GM19438 (cell line): Measurements from ENCODE around the gene PDS5B.
"Not testable (repeated sequence)": the region's sequence is repeated elsewhere in the genome, so short reads cannot be mapped to it uniquely, and the experiment has no call there.

ENCODE experiments used
- ATAC-seq: cut with Tn5 transposase; IDR thresholded peaks from one replicate; pipeline ENCODE4 v1.9.1; 2021; ENCODE audit warnings: low read depth; ENCODE audit not compliant: unreplicated experiment

Gene PDS5B, protein sequence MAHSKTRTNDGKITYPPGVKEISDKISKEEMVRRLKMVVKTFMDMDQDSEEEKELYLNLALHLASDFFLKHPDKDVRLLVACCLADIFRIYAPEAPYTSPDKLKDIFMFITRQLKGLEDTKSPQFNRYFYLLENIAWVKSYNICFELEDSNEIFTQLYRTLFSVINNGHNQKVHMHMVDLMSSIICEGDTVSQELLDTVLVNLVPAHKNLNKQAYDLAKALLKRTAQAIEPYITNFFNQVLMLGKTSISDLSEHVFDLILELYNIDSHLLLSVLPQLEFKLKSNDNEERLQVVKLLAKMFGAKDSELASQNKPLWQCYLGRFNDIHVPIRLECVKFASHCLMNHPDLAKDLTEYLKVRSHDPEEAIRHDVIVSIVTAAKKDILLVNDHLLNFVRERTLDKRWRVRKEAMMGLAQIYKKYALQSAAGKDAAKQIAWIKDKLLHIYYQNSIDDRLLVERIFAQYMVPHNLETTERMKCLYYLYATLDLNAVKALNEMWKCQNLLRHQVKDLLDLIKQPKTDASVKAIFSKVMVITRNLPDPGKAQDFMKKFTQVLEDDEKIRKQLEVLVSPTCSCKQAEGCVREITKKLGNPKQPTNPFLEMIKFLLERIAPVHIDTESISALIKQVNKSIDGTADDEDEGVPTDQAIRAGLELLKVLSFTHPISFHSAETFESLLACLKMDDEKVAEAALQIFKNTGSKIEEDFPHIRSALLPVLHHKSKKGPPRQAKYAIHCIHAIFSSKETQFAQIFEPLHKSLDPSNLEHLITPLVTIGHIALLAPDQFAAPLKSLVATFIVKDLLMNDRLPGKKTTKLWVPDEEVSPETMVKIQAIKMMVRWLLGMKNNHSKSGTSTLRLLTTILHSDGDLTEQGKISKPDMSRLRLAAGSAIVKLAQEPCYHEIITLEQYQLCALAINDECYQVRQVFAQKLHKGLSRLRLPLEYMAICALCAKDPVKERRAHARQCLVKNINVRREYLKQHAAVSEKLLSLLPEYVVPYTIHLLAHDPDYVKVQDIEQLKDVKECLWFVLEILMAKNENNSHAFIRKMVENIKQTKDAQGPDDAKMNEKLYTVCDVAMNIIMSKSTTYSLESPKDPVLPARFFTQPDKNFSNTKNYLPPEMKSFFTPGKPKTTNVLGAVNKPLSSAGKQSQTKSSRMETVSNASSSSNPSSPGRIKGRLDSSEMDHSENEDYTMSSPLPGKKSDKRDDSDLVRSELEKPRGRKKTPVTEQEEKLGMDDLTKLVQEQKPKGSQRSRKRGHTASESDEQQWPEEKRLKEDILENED (N-terminal part only)

DNA sequence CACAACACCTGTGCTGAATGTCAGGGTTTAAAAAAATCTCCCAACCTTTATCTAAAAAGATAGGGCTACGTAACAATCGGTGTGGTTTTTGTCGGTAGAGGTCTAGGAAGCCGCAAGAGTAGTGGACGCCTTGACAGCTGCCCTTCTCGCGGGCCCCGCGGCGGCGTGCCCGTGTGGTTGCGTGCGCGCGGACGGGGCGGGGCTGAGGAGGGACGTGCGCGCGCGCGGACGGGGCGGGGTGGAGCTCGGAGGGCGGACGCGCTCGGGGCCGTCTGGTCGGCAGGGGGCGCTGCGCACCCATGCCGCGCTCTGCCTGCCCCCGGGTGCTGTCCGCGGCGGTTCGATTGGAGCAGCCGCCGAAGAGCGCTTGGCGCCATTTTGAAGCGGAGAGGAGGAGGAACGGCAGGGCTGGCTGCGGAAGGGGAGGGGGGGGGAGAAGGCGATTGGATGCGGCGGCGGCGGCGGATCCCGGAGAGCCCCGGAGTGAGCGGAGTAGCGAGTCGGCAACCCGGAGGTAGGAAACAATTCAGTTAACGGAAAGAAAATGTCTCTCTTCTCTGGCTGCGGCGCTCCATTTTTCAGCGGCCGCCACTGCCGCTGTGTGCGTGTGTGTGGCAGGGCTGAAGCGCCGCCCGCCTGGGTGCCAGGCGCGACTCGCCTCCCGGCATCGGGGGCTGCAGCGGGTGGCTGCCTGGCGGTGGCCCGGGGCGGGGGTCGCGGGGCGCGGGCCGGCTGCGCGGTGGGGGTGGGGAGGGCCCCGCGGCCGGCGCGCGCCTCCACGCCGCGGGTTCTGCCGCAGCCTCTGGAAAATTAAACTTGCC is at the start of gene PDS5B:
Gene PDS5B (plus strand): TSS at position 373 of the 821 bp plus-strand sequence. CDS start 62,321 bp downstream, outside the sequence.
- ATAC-seq, result peak; percentile 83

DNA sequence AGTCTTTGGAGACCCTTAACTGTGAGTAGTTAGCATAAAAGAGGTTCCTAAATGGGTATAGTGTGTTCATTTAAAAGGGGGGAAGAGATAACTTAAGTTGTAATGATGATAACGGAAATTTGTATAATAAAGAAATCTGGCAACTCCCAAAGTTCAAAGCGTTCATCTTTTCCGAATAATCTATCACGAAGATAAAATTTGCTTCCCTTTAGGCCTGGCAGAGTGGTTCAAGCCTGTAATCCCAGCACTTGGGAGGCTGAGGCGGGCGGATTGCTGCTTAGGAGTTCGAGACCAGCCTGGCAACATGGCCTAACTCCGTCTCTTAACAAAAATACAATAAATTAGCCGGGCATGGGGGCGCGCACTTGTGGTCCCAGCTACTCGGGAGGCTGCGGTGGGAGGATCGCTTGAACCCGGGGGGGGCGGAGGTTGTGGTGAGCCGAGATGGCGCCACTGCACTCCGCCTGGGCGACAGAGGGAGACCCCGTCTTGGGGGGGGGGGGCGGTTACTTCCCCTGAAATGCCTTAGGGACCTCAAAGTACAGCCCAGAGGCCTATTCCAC is 48.6 kb upstream of the PDS5B start:
- ATAC-seq, result no peak

DNA sequence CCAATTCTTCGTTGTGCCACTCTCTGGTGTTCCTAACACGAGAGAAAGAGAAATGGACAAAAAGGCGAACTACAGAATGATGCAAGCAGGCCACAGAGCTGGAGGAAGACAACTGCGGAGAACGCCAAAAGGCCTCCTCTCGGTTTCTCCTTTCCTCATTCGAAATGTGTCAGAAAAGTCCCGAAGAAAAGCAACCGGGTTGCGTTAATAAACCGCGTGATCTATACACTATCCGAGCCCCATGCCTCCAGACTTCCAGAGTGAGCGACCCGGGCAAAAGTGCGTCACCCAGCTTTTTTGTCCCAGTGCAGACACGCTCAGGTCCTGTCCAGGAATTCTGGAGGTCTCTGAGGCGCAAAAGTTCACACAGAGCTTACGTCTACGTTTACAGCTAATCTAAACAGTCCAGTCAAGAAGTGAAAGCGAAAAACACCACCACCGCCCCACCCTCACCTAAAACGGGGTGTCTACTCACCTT is 48.1 kb upstream of the PDS5B start:
- peak; percentile 82 for ATAC-seq

DNA sequence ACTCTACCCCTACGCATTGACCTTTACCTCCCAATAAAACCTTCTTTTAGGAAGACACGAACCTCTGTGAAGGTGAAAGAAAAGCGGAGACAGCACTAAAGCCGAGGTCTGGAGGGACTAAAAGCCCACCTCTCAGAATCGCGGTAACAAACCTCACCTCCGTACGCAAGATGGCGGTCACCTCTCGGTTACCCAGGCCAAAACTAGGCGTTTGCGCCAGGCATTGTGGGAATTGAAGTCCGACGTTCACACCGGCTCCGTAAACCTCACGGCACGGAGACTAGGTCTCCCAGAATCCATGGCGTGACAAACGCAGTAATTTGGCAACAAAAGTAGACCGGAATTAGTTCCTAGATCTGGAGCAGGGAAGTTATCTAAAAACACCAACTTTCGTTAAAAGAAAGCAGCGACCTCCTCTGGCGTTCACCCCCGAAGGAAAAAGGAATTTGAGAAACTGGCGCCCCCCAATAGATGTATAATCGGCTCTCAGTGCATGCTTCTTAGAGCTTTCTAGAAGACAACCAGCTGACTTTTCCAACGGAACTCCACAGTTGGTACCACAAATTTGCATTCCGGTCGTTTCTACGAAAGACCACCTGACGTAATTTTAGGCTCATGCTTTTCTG is 47.5 kb upstream of the PDS5B start, which contains the start of gene N4BP2L2:
Gene N4BP2L2 (minus strand): TSS at position 175 of the 626 bp plus-strand sequence. CDS start 1,768 bp downstream, outside the sequence.
- ATAC-seq, result peak; percentile 97

GRCh38 chr13:32542221-32542620 is 44.0 kb upstream of the PDS5B start:
- ATAC-seq, result no peak

- no peak for ATAC-seq
These were observed 41.2 kb upstream of the PDS5B start for GRCh38 chr13:32545083-32545482.

- ATAC-seq, result no peak
These were observed 37.4 kb upstream of the PDS5B start for GRCh38 chr13:32548837-32549236.

GRCh38 chr13:32549788-32550187 is 36.5 kb upstream of the PDS5B start:
- ATAC-seq, result no peak

DNA sequence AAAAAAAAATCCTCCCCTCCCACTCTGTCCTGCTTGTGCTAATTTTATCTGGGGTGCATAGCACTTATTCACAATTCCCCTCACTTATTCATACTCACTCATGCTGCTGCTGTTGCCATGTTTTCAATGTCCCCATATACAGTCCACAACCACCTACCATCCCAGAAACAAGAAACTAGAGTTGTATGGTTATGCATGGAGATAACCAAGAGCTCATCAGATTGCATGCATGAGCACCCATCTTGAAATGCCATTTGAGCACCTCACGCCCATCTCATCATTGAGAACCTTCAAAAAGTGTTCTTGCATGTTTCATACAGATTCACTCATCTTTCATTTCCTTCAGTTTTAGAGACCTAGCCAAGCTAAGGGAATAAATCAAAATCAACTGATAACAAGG is 32.5 kb upstream of the PDS5B start:
- ATAC-seq, result no peak

- ATAC-seq, result no peak
These were observed 30.6 kb upstream of the PDS5B start for GRCh38 chr13:32555613-32556012.

- ATAC-seq, result not testable (repeated sequence)
These were observed 25.4 kb upstream of the PDS5B start for GRCh38 chr13:32560842-32561241.

DNA sequence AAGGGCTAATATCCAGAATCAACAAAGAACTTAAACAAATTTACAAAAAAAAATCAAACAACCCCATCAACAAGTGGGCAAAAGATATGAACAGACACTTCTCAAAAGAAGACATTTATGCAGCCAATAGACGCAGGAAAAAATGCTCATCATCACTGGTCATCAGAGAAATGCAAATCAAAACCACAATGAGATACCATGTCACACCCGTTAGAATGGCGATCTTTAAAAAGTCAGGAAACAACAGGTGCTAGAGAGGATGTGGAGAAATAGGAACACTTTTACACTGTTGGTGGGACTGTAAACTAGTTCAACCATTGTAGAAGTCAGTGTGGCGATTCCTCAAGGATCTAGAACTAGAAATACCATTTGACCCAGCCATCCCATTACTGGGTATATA is 10.6 kb upstream of the PDS5B start:
- not testable (repeated sequence) for ATAC-seq

DNA sequence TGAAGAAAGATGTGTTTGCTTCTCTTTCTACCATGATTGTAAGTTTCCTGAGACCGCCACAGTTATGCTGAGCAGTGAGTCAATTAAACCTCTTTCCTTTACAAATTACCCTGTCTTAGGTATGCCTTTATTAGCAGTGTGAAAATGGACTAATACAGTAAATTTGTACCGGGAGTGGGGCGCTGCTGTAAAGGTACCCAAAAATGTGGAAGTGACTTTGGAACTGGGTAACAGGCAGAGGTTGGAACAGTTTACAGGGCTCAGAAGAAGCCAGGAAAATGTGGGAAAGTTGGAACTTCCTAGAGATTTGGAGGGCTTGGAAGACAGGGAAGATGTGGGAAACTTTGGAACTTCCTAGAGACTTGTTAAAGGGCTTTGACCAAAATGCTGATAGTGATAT is 9.2 kb upstream of the PDS5B start:
- no peak for ATAC-seq

GRCh38 chr13:32581177-32581786 is 5.0 kb upstream of the PDS5B start:
- no peak for ATAC-seq

DNA sequence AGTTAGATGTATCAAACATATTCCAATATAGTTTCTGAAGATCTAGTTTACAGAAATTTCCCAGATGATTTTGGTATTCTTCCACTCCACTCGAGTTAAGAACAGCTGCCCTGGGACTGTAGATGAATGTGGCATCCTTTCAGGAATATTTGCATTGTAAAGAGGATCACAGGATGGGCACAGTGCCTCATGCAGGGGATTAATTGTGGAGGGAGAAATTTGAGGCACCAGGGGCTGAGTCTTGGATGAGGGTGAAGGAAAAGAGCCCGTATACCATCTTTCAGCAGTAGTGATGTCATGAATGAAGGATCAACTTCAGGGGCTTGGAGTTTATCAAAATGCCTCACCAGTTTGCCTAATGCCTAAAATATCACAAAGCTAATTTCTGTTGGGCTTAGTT is 4.0 kb upstream of the PDS5B start:
- no peak for ATAC-seq

GRCh38 chr13:32582991-32583390 is 3.3 kb upstream of the PDS5B start:
- ATAC-seq, result no peak

GRCh38 chr13:32585550-32586079 is 637 bp upstream of the PDS5B start:
- ATAC-seq, result no peak
